Activated T-helper 1 cell treated with anti-CD3 and anti-CD28 coated beads, Interleukin-12 subunit alpha, Interleukin-12 subunit beta, Interleukin-2, Interleukin-4 antibody, amounts not matched to agents 30 ng/mL and 10 ng/mL and 1 ng/mL, durations not matched to agents 14 hours and 24 hours and 36 hours (primary cell): ENCODE data around the gene ANKMY1. TPM values are rescaled to one million over a fixed set of nuclear protein-coding genes. Genes with fewer than 3 reads are reported as not detected.

Experiments
- DNase-seq: peaks from one replicate; pipeline ENCODE4 v3.0.0; 2021; ENCODE audit warnings: low spot score
- H3K27ac Mint-ChIP-seq: one replicate; pipeline ENCODE4 v1.8.0; 2021; ENCODE audit warnings: mild to moderate bottlenecking, mixed read lengths
- H3K27me3 Mint-ChIP-seq: one replicate; pipeline ENCODE4 v1.8.0; 2022; ENCODE audit warnings: mild to moderate bottlenecking, moderate library complexity, mixed read lengths; ENCODE audit not compliant: insufficient read depth
- H3K36me3 Mint-ChIP-seq: one replicate; pipeline ENCODE4 v1.8.0; 2021; ENCODE audit warnings: low read depth, mixed read lengths
- H3K4me1 Mint-ChIP-seq: one replicate; pipeline ENCODE4 v1.8.0; 2021; ENCODE audit warnings: low read depth, mixed read lengths
- H3K4me3 Mint-ChIP-seq: one replicate; pipeline ENCODE4 v1.8.0; 2021; ENCODE audit warnings: mild to moderate bottlenecking, moderate library complexity, mixed read lengths
- H3K9me3 Mint-ChIP-seq: one replicate; pipeline ENCODE4 v1.8.0; 2021; ENCODE audit warnings: mixed read lengths
- intact Hi-C: fragments of 100-400 bp; cut with micrococcal nuclease; formaldehyde crosslinking; loops from one replicate; pipeline ENCODE4 v1.15.1; 2024
- total RNA-seq: library from RNA; stranded (reverse); gene quantifications from 2 replicates; pipeline ENCODE4 v1.2.3, GENCODE V29; 2022

Gene ANKMY1
- total RNA-seq, 1 donor from 2014 or later: 21.9 TPM

DNA sequence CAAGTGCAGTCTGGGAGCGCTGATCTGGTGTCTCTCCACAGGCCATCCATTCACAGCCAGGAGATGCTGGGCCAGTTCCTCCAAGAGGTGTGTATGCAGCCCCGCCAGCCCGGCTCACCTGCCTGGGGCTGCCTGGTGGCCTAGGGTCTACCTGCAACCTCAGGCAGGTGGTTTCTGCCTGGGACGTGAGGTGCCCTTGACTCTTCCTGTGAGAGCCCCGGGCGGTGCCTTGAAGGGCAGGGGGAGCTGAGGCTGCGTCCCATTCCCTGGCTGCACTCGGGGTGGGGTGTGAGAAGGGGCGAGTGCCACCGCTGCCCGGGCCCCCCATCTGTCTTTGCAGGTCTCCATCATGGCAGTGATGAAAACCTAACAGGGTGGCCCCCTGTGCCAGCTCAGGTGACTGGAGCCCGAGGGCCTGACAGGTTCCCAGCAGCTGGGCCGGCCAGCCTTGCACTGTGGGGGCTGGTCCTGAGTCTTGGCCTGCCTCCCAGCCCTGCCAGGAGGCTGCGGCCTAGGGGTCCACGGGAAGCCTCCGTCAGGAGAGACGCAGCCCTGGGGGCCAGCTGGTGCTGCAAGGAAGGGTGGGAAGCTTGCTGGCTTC, 40.6 kb upstream of the ANKMY1 start:
- H3K27me3 Mint-ChIP-seq: no peaks in the 10 kb centered on the region
- no peaks in the 10 kb centered on the region for H3K9me3 Mint-ChIP-seq
- intact Hi-C loops: no loop called here
- DNase-seq: no peak
- H3K4me3 Mint-ChIP-seq: no peak overlapping the region
- H3K36me3 Mint-ChIP-seq: peaks cover 4% of the 10 kb centered on the region
- H3K27ac Mint-ChIP-seq: no peak overlapping the region
- H3K4me1 Mint-ChIP-seq: no peaks in the 10 kb centered on the region

DNA sequence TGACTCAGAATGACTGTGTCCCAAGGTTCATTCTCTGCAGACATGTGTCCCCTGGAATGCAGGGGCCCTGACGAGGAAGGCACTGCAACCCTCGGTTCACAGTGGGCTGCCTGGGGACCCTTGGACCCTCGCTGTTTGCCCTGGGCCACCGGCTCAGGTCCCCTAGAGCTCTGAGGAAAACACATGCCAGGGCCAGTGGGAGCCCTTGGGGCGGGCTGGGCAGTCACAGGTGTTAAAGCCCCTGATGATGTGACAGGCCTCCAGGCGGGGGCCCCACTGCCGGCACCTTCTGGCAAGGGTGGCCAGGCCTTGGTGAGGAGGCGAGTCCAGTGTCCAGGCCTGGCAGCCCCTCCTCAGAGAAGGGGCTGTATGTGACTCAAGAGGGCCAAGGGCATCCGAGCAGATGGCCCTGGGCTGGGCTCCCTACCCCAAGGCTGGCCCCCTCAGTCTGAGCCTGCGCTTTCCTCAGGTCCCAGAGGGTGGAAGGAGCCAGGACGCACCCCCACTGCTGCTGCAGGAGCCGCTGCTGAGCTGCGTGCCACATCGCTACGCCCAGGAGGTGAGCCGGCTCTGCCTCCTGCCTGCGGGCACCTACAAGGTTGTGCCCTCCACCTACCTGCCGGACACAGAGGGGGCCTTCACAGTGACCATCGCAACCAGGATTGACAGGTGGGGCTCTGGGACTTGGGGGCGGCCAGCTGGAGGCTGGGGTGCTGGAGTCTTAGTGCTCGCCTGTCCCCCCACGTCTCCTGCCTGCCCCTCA, 39.8 kb upstream of the ANKMY1 start:
- no peaks in the 10 kb centered on the region for H3K9me3 Mint-ChIP-seq
- H3K36me3 Mint-ChIP-seq: peaks cover 4% of the 10 kb centered on the region
- H3K4me1 Mint-ChIP-seq: no peaks in the 10 kb centered on the region
- H3K27me3 Mint-ChIP-seq: no peaks in the 10 kb centered on the region
- intact Hi-C loops: no loop called here
- no peak for DNase-seq
- no peak overlapping the region for H3K4me3 Mint-ChIP-seq
- no peak overlapping the region for H3K27ac Mint-ChIP-seq

DNA sequence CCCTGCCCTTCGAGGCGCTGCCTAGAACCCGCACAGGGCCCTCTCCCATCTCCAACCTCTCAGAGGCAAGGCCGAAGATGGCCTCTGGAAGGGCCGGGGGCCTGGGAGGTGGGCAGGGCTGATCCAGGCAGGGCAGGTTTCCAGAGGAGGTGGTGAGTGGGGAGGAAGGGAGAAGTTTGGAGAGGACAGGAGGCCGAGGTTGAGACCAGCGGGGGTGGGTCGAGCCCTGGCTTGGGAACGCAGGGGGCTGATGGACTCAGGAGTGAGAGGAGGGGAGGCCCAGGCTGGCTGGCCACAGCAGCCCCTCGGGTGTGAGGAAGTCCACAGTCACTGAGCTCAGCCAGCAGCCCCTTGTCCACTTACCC, 39.2 kb upstream of the ANKMY1 start:
- DNase-seq: no peak
- intact Hi-C loops: no loop called here
- Mint-ChIP-seq H3K4me1 (no peaks in the 10 kb centered on the region), H3K36me3 (peaks cover 4% of the 10 kb centered on the region), H3K27me3 (no peaks in the 10 kb centered on the region), H3K9me3 (no peaks in the 10 kb centered on the region), H3K4me3 (no peak overlapping the region), H3K27ac (no peak overlapping the region)

DNA sequence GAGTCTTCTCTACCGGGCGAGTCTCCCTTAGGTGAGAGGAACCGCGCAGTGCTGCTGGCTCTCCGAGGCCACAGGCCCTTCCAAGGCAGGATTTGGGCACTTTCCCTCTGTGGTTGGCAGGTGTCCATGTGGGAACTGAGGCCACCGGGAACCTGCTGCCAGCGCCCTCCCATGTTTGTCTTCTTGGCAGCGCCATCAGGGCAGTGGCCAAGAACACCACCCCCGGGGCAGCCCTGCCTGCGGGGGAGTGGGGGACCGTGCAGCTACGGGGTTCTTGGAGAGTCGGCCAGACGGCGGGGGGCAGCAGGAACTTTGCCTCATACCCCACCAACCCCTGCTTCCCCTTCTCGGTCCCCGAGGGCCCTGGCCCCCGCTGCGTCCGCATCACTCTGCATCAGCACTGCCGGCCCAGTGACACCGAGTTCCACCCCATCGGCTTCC, 38.7 kb upstream of the ANKMY1 start:
- H3K27ac Mint-ChIP-seq: no peak overlapping the region
- H3K9me3 Mint-ChIP-seq: no peaks in the 10 kb centered on the region
- H3K27me3 Mint-ChIP-seq: no peaks in the 10 kb centered on the region
- peaks cover 4% of the 10 kb centered on the region for H3K36me3 Mint-ChIP-seq
- intact Hi-C loops: no loop called here
- no peak for DNase-seq
- H3K4me1 Mint-ChIP-seq: no peaks in the 10 kb centered on the region
- H3K4me3 Mint-ChIP-seq: no peak overlapping the region

DNA sequence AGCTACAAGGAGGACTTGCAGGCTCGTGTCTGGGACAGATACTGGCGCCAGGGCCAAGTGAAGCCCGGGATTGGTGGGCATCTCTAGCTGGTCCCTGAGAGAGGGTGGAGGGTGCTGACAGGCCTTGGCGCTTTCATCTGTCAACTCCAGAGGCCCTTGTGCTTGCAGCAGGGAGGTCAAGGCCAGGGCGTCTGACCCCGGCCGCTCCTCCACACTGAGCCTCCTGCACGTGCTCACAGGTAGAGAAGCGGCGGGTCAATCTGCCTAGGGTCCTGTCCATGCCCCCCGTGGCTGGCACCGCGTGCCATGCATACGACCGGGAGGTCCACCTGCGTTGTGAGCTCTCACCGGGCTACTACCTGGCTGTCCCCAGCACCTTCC, 38.3 kb upstream of the ANKMY1 start:
- H3K4me3 Mint-ChIP-seq: no peak overlapping the region
- no peaks in the 10 kb centered on the region for H3K27me3 Mint-ChIP-seq
- H3K9me3 Mint-ChIP-seq: no peaks in the 10 kb centered on the region
- H3K36me3 Mint-ChIP-seq: peaks cover 4% of the 10 kb centered on the region
- no peaks in the 10 kb centered on the region for H3K4me1 Mint-ChIP-seq
- intact Hi-C loops: no loop called here
- DNase-seq: no peak
- H3K27ac Mint-ChIP-seq: no peak overlapping the region

DNA sequence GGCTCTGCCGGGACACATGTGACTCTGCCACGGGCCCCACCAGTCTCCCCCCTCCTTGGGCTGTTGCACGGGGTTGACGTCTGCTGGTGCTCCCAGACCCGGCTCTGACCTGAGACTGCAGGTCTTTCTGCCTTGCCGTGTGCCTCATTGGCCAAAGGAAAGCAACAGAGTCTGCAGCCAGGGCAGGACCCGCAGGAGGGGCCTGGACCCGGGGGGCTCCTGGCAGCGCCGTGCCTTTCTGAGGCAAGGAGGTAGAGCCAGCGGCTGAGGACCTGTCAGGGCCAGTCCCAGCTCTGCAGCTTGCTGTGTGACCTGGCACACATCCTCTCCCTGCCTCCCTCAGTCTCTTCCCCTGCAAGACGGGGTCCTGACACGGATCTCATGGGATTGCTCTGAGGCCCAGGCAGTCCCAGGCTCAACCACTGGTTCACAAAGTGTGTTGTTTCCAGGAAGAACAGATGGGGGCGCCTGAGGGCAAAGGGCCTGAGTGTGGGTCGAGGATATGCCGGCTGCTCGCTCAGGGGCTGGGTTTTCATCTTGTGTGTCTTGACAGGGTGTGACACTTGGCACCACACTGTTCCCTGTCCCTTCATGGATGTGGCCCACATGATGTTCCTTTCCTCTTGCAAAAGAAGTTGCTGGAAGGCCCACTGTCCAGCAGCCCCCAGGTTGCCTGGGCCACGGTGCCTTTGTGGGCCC, 37.7 kb upstream of the ANKMY1 start:
- H3K4me1 Mint-ChIP-seq: no peaks in the 10 kb centered on the region
- peaks cover 7% of the 10 kb centered on the region for H3K36me3 Mint-ChIP-seq
- H3K9me3 Mint-ChIP-seq: no peaks in the 10 kb centered on the region
- no peak overlapping the region for H3K4me3 Mint-ChIP-seq
- DNase-seq: peak; percentile 33
- H3K27me3 Mint-ChIP-seq: no peaks in the 10 kb centered on the region
- H3K27ac Mint-ChIP-seq: no peak overlapping the region
- intact Hi-C loops: no loop called here

DNA sequence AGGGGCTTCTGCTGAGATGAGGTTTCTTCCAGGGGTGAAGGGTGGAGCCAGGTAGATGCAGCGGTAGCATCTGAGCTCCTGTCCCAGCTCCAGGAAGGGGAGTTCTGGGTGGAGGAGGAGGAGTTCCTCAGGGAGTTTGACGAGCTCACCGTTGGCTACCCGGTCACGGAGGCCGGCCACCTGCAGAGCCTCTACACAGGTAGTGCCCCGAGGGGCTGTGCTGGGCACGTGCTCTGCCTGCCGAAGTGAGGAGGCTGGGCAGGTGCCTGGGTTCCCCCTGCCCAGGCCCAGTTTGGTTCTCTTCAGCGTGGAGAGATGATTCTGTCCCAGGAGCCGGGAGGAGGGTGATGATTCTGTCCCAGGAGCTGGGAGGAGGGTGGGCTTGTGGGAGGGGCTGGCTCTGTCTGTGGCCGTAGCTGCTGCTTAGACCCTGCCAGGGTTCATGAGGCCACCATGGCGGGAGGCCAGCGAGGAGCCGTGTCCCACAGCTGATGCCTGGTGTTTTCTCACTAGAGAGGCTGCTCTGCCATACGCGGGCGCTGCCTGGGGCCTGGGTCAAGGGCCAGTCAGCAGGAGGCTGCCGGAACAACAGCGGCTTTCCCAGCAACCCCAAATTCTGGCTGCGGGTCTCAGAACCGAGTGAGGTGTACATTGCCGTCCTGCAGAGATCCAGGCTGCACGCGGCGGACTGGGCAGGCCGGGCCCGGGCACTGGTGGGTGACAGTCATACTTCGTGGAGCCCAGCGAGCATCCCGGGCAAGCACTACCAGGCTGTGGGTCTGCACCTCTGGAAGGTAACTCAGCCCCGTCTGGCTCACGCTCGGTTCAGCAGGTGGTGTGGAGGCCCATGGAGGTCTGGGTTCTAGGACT, 37.0 kb upstream of the ANKMY1 start:
- peaks cover 4% of the 10 kb centered on the region for H3K36me3 Mint-ChIP-seq
- no peak overlapping the region for H3K4me3 Mint-ChIP-seq
- H3K9me3 Mint-ChIP-seq: no peaks in the 10 kb centered on the region
- no peaks in the 10 kb centered on the region for H3K4me1 Mint-ChIP-seq
- no peaks in the 10 kb centered on the region for H3K27me3 Mint-ChIP-seq
- H3K27ac Mint-ChIP-seq: no peak overlapping the region
- intact Hi-C loops: no loop called here
- DNase-seq: no peak

DNA sequence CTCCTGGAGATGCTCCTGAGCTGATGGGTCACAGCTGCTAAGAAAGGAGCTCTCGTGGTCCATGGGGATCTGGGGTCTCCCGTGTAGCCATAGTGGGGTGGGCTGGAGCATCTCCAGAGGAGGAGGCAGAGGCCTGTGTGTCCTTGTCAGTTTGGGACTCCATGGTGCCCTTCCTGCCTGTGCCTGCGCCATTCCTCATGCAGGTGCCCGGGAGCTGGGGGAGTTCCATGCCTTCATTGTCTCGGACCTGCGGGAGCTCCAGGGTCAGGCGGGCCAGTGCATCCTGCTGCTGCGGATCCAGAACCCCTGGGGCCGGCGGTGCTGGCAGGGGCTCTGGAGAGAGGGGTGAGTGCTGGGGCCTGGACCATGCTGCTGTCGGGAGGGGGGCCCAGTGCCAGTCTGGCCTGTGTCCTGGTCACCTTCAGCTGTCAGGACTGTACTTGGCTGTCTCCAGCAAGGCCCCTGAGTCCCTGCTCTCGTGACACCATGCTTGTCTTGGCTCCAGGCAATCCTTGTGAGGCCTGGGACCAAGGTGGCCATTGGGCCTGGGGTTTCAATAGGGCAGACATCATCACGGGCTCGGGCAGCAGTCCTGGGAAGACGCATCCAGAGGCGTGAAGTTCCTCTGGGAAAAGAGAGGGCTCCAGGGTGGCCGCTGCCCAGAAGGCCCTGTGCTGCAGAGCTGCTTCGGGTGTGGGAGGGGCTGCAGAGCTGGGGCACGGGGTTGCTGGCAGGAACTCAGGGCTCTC, 36.1 kb upstream of the ANKMY1 start:
- Mint-ChIP-seq H3K36me3 (peaks cover 2% of the 10 kb centered on the region), H3K27ac (no peak overlapping the region), H3K4me1 (peaks cover 2% of the 10 kb centered on the region), H3K27me3 (no peaks in the 10 kb centered on the region), H3K4me3 (no peak overlapping the region), H3K9me3 (no peaks in the 10 kb centered on the region)
- intact Hi-C loops: no loop called here
- DNase-seq: no peak

DNA sequence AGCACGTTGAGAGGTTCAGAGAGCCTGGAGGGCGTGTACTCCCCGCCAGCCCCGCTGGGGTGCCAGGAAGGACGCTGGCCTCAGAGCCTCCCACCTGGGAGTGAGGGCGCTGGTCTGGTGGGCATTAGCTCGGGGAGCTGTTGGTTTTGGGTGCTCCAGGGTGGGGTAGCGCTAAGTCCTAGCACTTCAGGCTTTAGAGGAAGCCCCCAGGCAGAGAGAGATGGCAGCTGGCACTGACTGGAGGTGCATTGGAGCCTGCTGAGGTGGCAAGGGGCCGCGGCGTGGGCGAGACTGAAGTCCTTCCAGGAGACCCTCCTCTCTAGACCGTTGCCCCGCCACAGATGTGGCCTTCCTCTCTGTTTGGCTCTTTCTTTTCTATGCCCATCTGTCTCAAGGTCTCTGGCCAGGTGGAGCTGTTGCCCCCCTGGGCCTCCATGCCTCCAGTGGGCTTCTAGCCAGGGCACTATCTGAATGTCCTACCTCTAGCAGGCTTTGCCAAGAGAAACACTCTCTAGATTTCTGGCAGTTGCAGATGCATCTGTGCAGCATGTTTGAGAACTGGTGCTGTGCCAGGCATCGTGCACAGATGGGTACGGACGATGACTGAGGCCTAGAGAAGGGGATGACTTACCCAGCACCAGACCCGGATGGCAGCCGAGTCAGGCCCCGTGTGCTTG, 35.4 kb upstream of the ANKMY1 start:
- intact Hi-C loops: no loop called here
- Mint-ChIP-seq H3K9me3 (no peaks in the 10 kb centered on the region), H3K27me3 (no peaks in the 10 kb centered on the region), H3K4me3 (no peak overlapping the region), H3K36me3 (peaks cover 2% of the 10 kb centered on the region), H3K27ac (no peak overlapping the region), H3K4me1 (peaks cover 9% of the 10 kb centered on the region)
- DNase-seq: no peak

DNA sequence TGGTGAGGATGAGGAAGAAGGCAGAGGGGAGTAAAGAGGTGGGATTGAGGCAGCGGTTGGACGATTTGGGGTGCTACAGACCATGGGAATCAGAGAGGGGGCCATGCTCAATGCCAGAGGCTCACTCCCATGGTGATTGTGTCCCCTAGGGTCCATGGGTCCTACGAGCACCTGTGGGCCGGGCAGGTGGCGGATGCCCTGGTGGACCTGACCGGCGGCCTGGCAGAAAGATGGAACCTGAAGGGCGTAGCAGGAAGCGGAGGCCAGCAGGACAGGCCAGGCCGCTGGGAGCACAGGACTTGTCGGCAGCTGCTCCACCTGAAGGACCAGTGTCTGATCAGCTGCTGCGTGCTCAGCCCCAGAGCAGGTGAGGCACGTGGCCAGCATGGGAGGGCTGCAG, 34.0 kb upstream of the ANKMY1 start:
- Mint-ChIP-seq H3K9me3 (no peaks in the 10 kb centered on the region), H3K27ac (no peak overlapping the region)
- intact Hi-C loops: no loop called here

DNA sequence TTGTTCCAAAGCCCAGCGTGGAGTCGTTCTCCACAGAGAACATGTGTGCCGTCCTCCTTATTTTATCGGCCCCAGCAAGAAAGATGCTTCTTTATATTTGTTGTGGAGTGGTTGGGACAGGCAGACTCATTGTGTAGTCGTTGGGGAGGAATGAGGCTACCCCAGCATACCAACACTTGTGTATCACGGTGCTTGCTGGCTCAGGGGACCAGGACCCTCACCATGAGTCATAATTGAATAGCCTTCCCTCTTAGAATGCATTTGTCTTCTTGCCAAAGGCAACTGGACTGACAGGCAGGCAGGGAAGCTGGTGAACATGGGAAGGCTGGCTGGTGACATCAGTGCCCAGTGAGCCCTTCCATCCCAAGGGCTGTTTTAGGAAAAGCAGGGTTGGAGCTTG, 33.4 kb upstream of the ANKMY1 start:
- Mint-ChIP-seq H3K4me1 (peaks cover 21% of the 10 kb centered on the region), H3K27me3 (no peaks in the 10 kb centered on the region), H3K36me3 (peaks cover 2% of the 10 kb centered on the region), H3K9me3 (no peaks in the 10 kb centered on the region), H3K4me3 (no peak overlapping the region), H3K27ac (no peak overlapping the region)
- no peak for DNase-seq
- intact Hi-C loops: no loop called here

More for the DNA sequence above, 34.0 kb upstream of the ANKMY1 start:
- Mint-ChIP-seq H3K4me3 (no peak overlapping the region), H3K4me1 (peaks cover 21% of the 10 kb centered on the region), H3K36me3 (peaks cover 2% of the 10 kb centered on the region), H3K27me3 (no peaks in the 10 kb centered on the region)
- DNase-seq: no peak

DNA sequence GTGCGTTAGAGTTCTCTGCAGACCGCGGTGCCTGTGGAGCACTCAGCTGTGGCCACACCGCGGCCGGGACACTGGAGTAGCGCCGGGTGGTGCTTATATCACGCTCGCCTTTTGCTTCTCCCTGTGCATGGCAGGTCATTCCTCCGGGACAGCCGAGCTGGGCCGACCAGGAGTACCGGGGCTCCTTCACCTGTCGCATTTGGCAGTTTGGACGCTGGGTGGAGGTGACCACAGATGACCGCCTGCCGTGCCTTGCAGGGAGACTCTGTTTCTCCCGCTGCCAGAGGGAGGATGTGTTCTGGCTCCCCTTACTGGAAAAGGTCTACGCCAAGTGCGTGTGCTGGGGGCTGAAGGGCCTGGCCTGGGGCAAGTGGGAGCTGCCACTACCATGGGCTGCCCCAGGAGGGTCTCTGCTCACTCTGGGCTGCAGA, 32.9 kb upstream of the ANKMY1 start:
- Mint-ChIP-seq H3K36me3 (peaks cover 2% of the 10 kb centered on the region), H3K4me3 (no peak overlapping the region), H3K4me1 (peaks cover 21% of the 10 kb centered on the region), H3K9me3 (no peaks in the 10 kb centered on the region), H3K27ac (no peak overlapping the region), H3K27me3 (no peaks in the 10 kb centered on the region)
- intact Hi-C loops: no loop called here
- no peak for DNase-seq
